ENCODE data around the gene TIPARP. TPM values are rescaled to one million over a fixed set of nuclear protein-coding genes. Genes with fewer than 3 reads are reported as not detected.

TIPARP gene
- total RNA-seq, 1 donor from 2014 or later: 13.4 TPM

DNA sequence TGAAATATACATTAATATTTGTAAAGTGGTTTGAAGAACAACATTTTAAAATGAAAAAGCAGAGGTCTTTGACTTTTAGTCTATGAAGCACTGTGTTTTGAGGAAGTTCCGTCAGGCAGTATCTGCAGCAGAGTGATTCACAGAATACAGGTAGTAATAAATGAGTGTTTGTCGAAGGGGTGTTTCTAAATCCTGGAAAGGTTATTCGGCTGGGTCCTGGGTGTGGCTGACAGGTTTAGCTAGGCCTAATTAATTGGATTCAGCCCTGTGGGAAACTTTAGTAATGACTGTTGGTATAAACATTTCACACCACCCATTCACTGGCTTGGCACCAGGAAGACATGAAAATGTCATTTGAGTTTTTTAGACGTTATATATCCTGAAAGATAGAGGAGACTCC is 51.3 kb downstream of the TIPARP start:
- Mint-ChIP-seq H3K27me3 (ENCODE audit: low read depth) (no peaks in the 10 kb centered on the region), H3K27ac (ENCODE audit: unreplicated experiment) (no peak overlapping the region), H3K9me3 (no peaks in the 10 kb centered on the region), H3K4me3 (no peak overlapping the region), H3K4me1 (peaks cover 7% of the 10 kb centered on the region), H3K36me3 (ENCODE audit: low read depth) (no peaks in the 10 kb centered on the region)
- no peak for DNase-seq (ENCODE audit: low read depth, low spot score)
- no peak for TF ChIP-seq CTCF (conservative IDR thresholded peaks at IDR 0.05)

DNA sequence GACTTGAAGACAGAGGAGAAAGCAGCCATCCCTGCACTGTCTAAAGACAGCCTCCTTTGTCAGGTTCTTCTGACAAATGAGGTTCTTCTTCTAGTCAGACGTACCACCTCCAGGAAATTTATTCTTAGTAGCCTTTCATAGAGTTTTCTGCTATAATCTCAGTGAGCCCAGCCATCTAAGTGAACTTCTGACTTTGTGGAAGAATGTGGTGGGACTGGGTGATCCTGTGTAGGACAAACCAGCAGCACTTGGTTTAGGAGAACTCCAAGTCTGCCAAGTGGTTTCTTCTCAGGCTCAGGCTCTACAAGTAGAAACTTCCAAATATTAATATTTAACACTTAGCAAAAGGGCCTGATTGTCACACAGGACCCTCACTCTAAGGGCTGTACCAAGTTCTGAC is 52.1 kb downstream of the TIPARP start:
- H3K4me1 Mint-ChIP-seq: peaks cover 7% of the 10 kb centered on the region
- H3K4me3 Mint-ChIP-seq: no peak overlapping the region
- no peak for DNase-seq (ENCODE audit: low read depth, low spot score)
- no peaks in the 10 kb centered on the region for H3K27me3 Mint-ChIP-seq (ENCODE audit: low read depth)
- no peak for TF ChIP-seq CTCF (conservative IDR thresholded peaks at IDR 0.05)
- H3K9me3 Mint-ChIP-seq: no peaks in the 10 kb centered on the region
- no peak overlapping the region for H3K27ac Mint-ChIP-seq (ENCODE audit: unreplicated experiment)
- H3K36me3 Mint-ChIP-seq (ENCODE audit: low read depth): no peaks in the 10 kb centered on the region

DNA sequence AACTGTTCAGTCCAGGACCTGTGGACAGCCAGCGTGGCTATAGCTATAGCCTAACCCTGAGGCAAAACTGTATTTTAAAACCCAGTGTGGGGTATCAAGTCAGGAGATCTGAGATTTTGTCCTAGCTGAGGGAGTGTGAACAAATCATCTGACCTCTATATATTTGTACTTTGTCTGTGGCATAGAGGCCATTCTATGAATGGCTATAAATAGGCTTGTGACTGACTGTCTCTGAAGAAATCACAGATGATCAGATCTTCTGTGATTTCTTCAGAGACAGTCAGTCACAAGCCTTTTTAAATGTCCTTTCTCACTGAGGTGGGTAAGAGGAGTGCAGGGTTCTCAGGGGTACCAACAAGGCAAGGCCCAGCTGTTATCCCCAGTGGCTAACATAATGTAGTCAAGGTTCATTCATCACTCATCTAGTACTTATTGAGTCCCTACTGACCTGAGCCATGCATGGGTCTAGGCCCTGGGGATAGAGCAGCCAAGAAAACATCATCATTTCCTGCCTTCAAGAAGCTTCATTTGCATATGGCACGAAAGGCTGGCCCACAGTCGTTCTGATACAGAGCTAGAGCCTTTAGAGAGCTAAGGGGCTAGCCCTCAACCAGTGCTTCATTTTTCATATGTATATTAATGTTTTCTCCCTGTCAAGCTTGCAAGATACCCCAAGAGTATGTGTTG is 53.3 kb downstream of the TIPARP start:
- Mint-ChIP-seq H3K27ac (ENCODE audit: unreplicated experiment) (no peak overlapping the region), H3K27me3 (ENCODE audit: low read depth) (no peaks in the 10 kb centered on the region), H3K4me1 (peaks cover 13% of the 10 kb centered on the region), H3K4me3 (no peak overlapping the region), H3K36me3 (ENCODE audit: low read depth) (no peaks in the 10 kb centered on the region), H3K9me3 (no peaks in the 10 kb centered on the region)
- DNase-seq (ENCODE audit: low read depth, low spot score): no peak
- TF ChIP-seq CTCF (conservative IDR thresholded peaks at IDR 0.05): no peak

- Mint-ChIP-seq H3K9me3 (no peaks in the 10 kb centered on the region), H3K27ac (ENCODE audit: unreplicated experiment) (no peak overlapping the region), H3K36me3 (ENCODE audit: low read depth) (no peaks in the 10 kb centered on the region), H3K4me1 (peaks cover 13% of the 10 kb centered on the region), H3K4me3 (no peak overlapping the region), H3K27me3 (ENCODE audit: low read depth) (no peaks in the 10 kb centered on the region)
- no peak for TF ChIP-seq CTCF (conservative IDR thresholded peaks at IDR 0.05)
- DNase-seq (ENCODE audit: low read depth, low spot score): no peak
These were observed 54.0 kb downstream of the TIPARP start for GRCh38 chr3:156728267-156728985.

- Mint-ChIP-seq H3K4me3 (no peak overlapping the region), H3K4me1 (peaks cover 13% of the 10 kb centered on the region), H3K27ac (ENCODE audit: unreplicated experiment) (no peak overlapping the region), H3K36me3 (ENCODE audit: low read depth) (no peaks in the 10 kb centered on the region), H3K9me3 (no peaks in the 10 kb centered on the region), H3K27me3 (ENCODE audit: low read depth) (no peaks in the 10 kb centered on the region)
- no peak for TF ChIP-seq CTCF (conservative IDR thresholded peaks at IDR 0.05)
- DNase-seq (ENCODE audit: low read depth, low spot score): no peak
These were observed 55.2 kb downstream of the TIPARP start for GRCh38 chr3:156729460-156730179.
